Fibroblast of skin of left quadriceps (primary cell): Measurements from ENCODE around the gene KLC1.

Source experiments
- DNase-seq, 2 experiments: peaks; one replicate each; pipeline ENCODE4 v3.0.0-alpha.2; 2013; ENCODE audit warnings: low read depth in 2 of 2

The KLC1 gene

GRCh38 chr14:103659631-103660030 is 30.6 kb downstream of the KLC1 start:
- DNase-seq = no peak

DNA sequence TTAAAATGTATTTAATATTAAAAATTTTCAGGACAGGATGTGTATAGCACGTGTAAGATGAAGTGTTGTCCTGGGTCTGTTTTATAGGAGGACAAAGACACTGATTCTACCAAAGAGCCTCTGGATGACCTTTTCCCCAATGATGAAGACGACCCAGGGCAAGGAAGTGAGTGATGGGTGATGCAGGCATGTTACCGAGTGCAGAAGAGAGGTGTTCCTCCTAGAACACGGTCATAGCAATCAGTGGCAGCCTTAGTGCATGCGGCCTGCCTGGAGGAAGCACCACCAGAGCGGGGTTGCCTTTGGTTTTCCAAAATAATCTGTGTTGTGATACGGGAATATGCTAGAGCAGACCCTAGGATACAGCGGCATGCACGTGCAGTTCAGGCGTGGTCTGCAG is 33.0 kb downstream of the KLC1 start:
- DNase-seq = no peak

DNA sequence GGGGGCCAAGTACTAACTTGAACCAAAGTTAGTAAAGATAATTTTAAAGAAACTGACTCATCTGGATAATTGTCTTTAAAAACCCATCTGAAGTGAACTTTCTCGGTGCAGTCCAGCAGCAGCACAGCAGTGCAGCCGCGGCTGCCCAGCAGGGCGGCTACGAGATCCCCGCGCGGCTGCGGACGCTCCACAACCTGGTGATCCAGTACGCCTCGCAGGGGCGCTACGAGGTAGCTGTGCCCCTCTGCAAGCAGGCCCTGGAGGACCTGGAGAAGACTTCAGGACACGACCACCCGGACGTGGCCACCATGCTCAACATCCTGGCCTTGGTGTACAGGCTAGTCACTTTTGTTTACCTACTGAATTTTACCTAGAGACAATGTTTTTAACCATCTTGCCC is 33.6 kb downstream of the KLC1 start:
- no peak for DNase-seq

DNA sequence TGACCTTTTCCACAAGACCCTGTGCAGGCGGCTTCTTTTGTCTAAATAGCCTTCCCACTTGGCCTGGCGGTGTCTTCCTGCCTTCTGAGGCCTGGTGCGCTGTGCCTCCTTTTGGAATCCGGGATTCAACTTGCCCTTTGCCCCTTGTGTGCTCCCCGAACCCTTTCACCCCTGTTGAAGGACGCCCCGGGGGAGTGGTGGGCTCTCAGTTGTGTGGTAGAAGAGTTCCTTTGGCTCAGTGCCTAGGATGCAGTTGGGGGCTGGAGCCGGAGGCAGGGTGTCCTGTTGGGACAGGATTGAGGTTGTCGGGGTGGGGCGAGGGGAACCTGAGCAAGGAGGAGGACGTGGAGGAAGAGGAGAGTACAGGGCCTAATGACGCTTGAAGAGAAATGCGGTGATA is 34.5 kb downstream of the KLC1 start:
- DNase-seq = no peak

DNA sequence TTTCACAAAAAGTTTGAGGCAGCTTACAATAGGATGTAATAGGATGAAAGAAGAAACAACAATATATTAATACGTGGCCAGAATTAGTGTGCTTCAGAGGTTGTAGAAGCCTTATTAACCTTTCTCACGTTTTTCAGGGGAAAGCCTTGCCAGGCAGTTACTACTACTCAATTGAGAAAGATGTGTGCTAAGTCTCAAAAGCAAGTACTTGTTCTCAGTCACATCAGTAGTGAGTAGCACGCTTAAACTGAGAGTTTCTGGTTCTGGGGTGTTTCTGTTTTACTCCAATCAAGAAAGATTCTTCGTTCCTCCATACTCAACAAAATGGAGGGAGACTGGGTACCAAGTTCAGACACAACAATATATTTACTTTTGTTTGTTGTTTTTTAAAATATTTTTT is 38.7 kb downstream of the KLC1 start:
- DNase-seq = no peak

DNA sequence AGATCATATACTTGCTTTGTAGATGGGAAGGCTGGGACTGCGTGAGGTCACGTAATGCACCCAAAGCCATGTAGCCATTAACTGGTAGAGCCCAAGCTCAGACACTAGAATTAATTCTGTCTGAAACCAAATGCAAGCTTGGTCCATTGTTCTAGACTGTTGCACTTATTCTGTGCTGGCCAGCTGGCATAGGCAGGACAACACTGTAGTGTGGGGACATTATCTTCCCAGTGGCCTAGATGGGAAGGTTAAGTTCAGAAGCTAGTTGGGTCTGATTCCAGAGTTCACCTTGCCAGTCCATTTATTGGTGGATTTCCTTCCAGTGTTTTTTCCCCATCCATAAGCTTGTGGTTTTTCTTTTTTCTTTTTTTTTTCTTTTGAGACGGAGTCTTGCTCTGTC is 39.1 kb downstream of the KLC1 start:
- no peak for DNase-seq

- no peak for DNase-seq
These were observed 40.4 kb downstream of the KLC1 start for GRCh38 chr14:103669370-103669769.

- no peak for DNase-seq
These were observed 42.9 kb downstream of the KLC1 start for GRCh38 chr14:103671911-103672310.

DNA sequence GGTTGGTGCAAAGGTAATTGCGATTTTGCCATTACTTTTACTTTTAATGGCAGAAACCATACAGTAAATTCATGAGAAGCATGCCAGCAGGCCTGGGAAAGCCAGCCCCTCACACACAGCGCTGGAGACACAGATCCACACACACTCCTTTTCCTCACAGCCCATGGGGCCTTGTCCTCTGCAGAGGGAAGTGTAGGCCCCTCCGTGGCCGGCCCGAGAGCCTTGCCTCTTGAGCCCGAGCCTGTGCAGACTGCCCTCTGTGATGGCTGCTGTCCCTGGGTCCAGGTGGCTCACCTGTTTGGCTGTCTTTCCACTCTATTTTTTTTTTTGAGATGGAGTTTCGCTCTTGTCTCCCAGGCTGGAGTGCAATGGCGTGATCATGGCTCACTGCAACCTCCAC is 46.9 kb downstream of the KLC1 start:
- no peak for DNase-seq

DNA sequence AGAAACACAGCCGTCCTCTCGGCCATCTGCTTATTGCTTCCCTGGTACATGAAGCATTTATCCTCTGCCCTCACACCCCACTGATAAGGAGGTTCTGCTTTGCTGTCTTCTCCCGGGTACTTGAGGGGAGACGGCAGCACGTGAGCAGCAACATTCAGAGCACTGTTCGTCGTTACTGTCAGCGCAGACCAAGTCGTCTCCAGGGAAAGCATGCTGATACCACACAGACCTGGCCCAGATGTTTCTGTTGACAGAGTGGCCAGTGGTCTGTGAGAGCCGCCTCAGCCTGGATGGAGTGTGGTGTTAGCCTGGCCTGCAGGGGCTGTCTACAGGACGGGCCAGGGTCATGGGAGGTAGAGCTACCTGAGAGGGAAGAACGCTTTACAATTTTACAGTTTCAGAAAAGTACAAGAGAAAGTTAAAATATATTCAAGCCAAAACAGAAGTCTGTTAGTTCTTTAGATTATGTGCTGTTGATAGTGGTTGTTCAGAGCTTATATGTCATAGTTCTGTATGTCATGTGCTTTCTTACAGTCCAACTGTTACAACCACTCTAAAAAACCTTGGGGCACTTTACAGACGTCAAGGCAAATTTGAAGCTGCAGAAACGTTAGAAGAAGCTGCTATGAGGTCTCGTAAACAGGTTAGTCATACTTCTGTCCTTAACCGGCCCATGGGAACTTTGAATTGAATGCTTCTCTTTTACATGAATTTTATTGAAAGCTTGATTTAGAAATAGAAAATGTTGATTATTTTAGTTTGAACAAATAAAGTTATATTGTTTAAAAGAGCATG is 48.1 kb downstream of the KLC1 start:
- DNase-seq = no peak

DNA sequence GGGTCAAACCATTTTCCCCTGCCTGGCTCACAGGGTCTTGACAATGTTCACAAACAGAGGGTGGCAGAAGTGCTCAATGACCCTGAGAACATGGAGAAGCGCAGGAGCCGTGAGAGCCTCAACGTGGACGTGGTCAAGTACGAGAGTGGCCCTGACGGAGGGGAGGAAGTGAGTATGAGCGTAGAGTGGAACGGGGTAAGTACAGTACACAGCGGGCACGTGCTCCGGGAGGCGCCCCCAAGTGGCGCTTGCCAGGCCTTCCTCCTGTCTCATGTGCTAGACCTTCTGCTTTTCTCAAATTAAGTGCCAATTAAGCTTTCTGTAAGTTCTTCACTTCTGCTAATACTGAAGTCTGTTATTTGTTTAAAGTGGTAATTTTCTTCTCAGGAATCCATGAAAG is 50.3 kb downstream of the KLC1 start:
- DNase-seq = no peak

DNA sequence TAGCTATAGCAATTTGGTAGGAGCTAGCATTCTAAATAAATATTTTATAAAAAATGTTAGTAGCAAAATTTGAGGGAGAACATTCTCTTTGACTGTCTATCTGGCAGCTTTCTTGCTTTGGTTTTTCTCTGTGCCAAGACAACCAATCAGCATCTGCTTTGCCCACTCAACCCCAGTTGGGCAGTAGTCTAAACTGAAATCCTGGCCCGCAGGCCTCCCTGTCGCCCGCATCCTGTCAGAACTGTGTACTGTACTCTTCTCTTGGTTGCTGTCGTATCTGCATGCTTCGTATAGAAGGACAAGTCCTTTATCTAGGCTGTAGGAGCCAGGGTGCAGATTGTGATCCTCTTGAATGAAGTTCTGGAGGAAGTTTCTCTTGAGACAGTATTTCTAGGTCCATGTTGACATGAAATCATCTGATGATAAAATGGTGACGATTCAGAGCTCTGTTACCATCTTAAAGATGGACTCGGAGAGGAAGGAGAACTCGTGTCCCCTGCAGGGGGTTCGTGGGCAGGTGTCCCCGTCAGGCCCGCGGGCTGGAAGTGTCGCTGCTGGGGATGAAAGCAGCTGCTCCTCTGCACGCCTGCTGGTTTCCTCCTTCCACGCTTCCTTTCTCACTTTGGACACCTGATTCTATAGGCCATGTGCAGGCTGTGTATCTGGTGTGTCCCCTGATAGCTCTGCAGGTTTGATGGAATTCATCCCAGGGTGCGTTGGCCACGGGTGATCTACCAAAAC is 51.6 kb downstream of the KLC1 start:
- DNase-seq = no peak

GRCh38 chr14:103683139-103683538 is 54.1 kb downstream of the KLC1 start:
- DNase-seq = no peak

DNA sequence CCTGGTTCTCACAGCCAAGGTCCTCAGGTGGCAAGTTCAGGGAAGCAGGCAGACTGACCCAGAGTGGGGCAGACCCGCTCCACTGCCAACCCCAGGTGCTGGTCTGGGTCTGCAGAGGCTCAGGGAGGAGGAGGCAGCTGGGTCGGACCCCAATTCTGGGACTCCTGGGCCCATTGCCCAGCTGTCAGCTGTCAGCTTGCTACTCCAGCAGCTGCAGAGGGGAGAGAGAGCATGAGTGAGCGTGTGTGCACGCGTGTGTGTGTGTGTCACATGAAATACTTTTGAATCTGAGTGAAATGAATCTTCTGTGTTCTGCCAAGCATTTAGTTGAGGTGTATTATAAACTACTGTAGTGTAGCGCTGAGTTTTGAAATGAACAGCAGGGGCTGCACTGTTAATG is 55.5 kb downstream of the KLC1 start:
- DNase-seq = no peak

DNA sequence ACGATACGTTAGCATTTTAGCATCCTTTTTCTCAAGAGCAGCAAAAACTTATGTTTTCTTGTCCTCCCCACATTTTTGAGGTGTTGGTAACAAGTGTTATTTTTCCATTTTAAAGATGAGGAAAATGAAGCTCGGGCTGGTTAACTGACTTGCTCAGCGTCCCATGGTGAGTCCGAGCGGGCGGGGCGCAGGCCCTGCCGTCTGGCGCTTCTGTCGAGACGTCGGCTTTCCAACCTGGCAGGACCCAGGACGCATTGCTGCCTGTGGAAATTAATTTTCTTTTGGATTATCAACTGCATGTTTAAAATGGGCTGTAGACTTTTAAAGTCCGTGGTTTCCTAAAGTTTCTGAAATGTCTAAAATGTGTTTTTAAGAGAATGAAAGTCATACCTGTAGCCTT is 55.9 kb downstream of the KLC1 start:
- DNase-seq = no peak

GRCh38 chr14:103685276-103686211 is 56.5 kb downstream of the KLC1 start:
- DNase-seq = no peak

DNA sequence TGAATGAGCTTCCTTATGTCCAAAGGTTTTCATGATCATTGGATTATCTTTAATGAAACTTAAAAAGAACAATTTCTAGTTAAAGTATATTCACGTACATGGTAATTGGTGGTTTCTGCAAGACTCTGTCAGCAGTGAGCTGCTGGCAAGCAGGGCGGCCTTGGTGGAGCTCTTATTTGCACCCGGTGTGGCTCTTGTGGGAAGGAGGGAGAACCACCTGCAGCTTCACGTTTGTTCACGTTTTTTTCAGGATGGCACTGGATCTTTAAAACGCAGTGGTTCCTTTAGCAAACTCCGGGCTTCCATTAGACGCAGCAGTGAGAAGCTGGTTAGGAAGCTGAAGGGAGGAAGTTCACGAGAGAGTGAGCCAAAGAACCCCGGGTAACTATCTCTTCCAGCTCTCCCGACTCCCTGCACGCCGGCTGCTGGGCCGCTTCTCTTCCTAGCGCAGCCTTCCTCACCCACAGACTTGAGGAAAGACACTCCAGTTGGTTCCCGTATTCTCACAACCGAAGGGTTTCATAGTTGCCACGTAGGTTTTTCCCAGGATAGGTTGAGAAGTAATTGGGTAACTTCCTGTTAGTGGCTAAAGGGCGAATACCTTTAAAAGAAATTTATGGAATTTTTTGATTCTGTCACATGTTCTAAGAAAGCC is 57.9 kb downstream of the KLC1 start:
- no peak for DNase-seq

GRCh38 chr14:103687712-103688111 is 58.7 kb downstream of the KLC1 start:
- DNase-seq = no peak

DNA sequence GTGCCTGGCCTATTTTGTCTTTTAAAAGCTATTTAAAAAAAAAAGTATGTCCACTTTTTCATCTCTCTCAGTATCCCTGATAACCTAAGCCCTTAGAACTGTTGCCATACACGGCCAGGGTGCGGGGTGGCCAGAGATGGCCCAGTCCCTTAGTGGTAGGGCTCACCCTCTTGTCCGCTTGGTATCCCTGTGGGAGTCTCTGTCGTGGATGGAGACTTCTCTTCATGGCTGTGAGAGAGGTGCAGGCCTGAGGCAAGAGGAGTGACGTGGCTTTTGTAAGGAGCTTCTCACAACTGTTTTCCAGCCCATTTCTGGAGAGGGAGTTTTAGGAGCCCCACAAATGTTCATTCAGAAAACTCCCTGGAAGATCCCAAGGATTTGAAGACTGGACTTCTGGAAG is 59.4 kb downstream of the KLC1 start:
- no peak for DNase-seq

- DNase-seq = no peak
These were observed 60.2 kb downstream of the KLC1 start for GRCh38 chr14:103688906-103689902.

DNA sequence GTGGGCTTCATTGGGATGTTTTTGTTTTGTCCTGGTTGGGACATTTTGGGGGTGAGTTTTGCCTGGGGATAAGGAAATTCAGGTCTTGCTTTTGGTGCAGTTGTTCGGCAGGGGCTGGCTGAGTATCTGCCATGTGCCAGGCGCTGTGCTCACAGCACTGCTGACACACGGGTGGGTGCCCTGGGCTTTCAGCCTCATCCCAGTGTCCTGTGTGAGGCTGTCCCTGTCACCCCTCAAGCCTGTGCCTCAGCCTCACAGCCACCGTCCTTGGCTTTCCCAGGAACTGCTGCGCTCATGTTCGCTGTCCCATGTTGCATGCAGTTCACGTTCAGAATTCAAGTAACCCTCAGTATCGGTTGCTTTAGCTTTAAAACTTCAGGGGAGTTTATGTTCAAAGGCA is 61.3 kb downstream of the KLC1 start:
- DNase-seq = no peak
